Glutamatergic neuron (in vitro differentiated cells): Measurements from ENCODE around the gene DEPP1. TPM values are rescaled to one million over a fixed set of nuclear protein-coding genes. Genes with fewer than 3 reads are reported as not detected.

ENCODE experiments used
- DNase-seq: peaks from one replicate; pipeline ENCODE4 v3.0.0; 2022
- H3K27ac Mint-ChIP-seq: one replicate; pipeline ENCODE4 v1.8.0; 2020; ENCODE audit warnings: mild to moderate bottlenecking, mixed read lengths, inconsistent platforms; ENCODE audit not compliant: unreplicated experiment
- H3K27me3 Mint-ChIP-seq: one replicate; pipeline ENCODE4 v1.8.0; 2020; ENCODE audit warnings: mild to moderate bottlenecking, moderate library complexity, mixed read lengths, inconsistent platforms; ENCODE audit not compliant: unreplicated experiment
- H3K36me3 Mint-ChIP-seq: one replicate; pipeline ENCODE4 v1.8.0; 2020; ENCODE audit warnings: mild to moderate bottlenecking, mixed read lengths, inconsistent platforms; ENCODE audit not compliant: unreplicated experiment
- H3K4me1 Mint-ChIP-seq: one replicate; pipeline ENCODE4 v1.8.0; 2020; ENCODE audit warnings: mild to moderate bottlenecking, low read depth, mixed read lengths, inconsistent platforms; ENCODE audit not compliant: unreplicated experiment
- H3K4me3 Mint-ChIP-seq: one replicate; pipeline ENCODE4 v1.8.0; 2020; ENCODE audit warnings: mild to moderate bottlenecking, mixed read lengths, inconsistent platforms; ENCODE audit not compliant: unreplicated experiment
- H3K9me3 Mint-ChIP-seq: one replicate; pipeline ENCODE4 v1.8.0; 2020; ENCODE audit warnings: mild to moderate bottlenecking, moderate library complexity, mixed read lengths, inconsistent platforms; ENCODE audit not compliant: unreplicated experiment
- CTCF ChIP-seq: fragments of 200-600 bp; sonication (generic); IDR thresholded peaks from one replicate; pipeline ENCODE4 v1.5.0; 2021; ENCODE audit not compliant: partially characterized antibody, unreplicated experiment
- total RNA-seq: library from RNA; stranded (reverse); fragmentation: NEBNext Ultra II Directional; extraction: Animal tissue kit (Norgen Biotek cat#: 25700); gene quantifications from one replicate; pipeline ENCODE4 v1.2.1, GENCODE V29; 2021; ENCODE audit not compliant: unreplicated experiment

DEPP1 gene
- total RNA-seq, 1 donor from 2014 or later = 13.6 TPM

- Mint-ChIP-seq H3K36me3 (peaks cover 11% of the 10 kb centered on the region), H3K27ac (no peak overlapping the region), H3K4me1 (peaks cover 2% of the 10 kb centered on the region), H3K27me3 (peaks cover 7% of the 10 kb centered on the region), H3K4me3 (no peak overlapping the region), H3K9me3 (peaks cover 12% of the 10 kb centered on the region)
- no peak for DNase-seq
- no peak for TF ChIP-seq CTCF
Measured at GRCh38 chr10:44934416-44935200, 44.0 kb downstream of the DEPP1 start.

GRCh38 chr10:44933451-44934321 lies 44.9 kb downstream of the DEPP1 start:
- Mint-ChIP-seq H3K4me3 (no peak overlapping the region), H3K9me3 (peaks cover 9% of the 10 kb centered on the region), H3K27me3 (peaks cover 9% of the 10 kb centered on the region), H3K36me3 (peaks cover 15% of the 10 kb centered on the region), H3K4me1 (peaks cover 2% of the 10 kb centered on the region), H3K27ac (no peak overlapping the region)
- no peak for TF ChIP-seq CTCF
- no peak for DNase-seq

GRCh38 chr10:44932517-44933450 lies 45.8 kb downstream of the DEPP1 start:
- TF ChIP-seq CTCF = peak; percentile 95
- no peak overlapping the region for H3K4me3 Mint-ChIP-seq
- DNase-seq = peak; percentile 97
- peaks cover 6% of the 10 kb centered on the region for H3K9me3 Mint-ChIP-seq
- peaks cover 9% of the 10 kb centered on the region for H3K27me3 Mint-ChIP-seq
- H3K27ac Mint-ChIP-seq = no peak overlapping the region
- H3K36me3 Mint-ChIP-seq = peaks cover 15% of the 10 kb centered on the region
- peaks cover 2% of the 10 kb centered on the region for H3K4me1 Mint-ChIP-seq

GRCh38 chr10:44931621-44932516 lies 46.7 kb downstream of the DEPP1 start:
- DNase-seq = no peak
- Mint-ChIP-seq H3K4me3 (no peak overlapping the region), H3K4me1 (peaks cover 2% of the 10 kb centered on the region), H3K27ac (no peak overlapping the region), H3K9me3 (peaks cover 6% of the 10 kb centered on the region), H3K36me3 (peaks cover 11% of the 10 kb centered on the region), H3K27me3 (peaks cover 9% of the 10 kb centered on the region)
- no peak for TF ChIP-seq CTCF
